Right hindlimb (tissue), 1 donor: ENCODE results near the gene GNAO1.

Source experiments
- DNase-seq: peaks from one replicate; pipeline ENCODE4 v3.0.0-alpha.2; 2018

The GNAO1 gene

DNA sequence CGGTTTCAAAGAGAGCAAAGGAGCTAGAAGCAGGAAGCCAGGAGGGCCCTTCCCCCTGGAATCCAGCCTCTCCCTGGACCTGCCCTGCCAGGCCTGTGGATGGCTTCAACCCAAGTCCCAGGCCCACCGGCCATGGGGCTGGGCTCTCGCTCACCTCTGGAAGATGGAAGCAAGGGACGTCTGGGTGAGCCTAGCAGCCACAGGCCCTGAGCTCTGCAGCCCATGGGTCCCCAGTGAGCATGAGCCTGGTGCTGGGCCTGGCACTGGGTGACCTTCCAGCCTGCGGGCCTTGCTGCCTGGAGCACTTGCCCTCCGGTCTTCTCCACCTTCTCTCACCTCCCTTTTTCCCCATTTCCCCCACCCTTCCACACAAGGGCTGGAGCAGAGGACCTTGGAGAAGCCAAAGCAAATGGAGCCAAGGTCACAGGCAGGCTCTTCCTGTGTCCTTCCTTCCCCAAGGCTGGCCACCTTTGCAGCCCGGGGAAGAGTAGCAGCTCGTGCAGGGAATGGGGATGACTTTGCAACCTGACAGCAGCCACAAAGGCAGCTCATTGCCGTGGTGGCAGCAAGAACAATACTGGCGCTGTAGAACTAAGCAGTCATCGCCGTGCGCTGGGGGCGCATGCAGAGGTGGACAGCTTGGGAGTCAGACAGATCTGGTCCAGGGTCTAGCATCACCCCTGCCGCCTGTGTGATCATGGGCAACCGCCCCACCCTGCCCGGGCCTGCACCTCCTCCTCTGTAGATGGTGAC, 147.5 kb downstream of the GNAO1 start:
- no peak for DNase-seq

DNA sequence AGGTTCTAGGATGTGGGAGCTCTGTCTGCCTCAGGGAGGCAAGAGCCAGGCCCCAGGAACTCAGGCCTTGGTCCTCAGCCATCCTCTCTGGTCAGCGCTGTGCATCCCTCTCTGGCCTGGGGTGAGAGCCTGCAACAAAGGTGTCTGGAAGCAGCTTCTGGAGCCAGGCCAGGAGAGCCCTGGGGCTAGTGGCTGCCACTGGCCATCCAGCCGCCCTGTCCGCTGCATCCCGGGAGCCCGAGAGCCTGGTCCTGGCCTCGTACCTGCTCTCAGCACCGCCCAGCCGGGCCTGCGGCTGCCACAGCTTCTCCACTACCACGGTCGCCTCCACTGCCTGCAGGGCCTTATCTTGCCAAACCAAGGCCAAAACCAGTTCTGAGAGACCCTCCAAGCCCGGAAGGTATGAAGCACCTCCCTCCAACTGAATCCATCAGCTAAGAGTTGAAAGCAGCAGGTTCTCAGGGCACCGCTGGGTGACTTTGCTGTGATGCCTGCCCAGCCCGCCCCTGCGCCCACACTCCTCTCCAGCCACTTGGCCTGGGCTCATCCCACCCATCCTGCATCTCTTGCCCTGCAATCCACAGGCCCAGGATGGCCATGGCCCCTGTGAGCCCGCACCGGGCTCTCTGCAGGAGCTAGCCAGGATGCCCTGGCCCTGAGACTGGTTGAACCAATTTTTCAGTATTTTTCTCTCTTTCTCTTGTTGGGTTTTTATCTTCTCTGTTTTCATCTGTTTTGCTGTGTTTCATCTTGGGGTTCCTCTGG, 148.3 kb downstream of the GNAO1 start:
- DNase-seq, result no peak

DNA sequence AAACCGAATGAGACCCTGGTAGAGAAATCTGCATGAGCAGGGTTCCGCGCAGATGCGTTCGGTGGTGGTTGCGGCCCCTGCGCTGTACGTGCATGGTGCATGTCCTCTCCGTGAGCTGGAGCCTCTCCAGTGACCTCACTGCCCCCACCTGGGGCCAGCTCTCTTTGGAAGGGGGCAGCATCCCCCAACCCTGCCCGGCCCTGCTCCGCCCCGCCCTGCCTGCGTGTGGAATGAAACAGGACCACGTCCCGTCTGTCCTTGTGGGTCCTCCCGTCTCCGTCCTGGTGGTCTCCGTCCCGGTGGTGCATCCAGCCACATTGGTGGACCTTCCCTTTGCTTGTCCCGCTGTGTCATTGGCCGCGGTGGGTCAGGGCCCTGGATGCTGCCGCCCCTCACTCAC, 149.1 kb downstream of the GNAO1 start:
- no peak for DNase-seq

DNA sequence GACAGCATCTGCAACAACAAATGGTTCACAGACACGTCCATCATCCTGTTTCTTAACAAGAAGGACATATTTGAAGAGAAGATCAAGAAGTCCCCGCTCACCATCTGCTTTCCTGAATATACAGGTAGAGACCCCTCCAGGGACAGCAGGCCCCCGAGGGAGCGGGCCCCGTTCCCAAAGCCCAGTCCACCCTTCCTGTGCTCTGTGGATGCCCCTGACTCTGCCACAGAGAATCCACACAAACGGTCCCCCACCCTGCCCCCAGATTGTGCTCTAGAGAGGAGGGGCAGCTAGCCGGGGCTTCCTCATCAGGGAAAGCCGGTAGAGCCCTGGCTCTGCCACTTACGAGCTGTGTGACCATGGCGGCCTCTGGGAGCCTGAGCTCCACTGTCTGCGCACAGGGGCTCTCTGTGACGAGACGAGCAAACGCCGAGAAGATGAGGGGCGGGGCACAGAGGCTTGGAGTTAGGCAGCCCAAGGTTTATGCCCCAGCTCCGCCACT, 149.6 kb downstream of the GNAO1 start:
- DNase-seq, result no peak

GRCh38 chr16:56341656-56342399, 150.5 kb downstream of the GNAO1 start:
- DNase-seq, result peak; percentile 42

DNA sequence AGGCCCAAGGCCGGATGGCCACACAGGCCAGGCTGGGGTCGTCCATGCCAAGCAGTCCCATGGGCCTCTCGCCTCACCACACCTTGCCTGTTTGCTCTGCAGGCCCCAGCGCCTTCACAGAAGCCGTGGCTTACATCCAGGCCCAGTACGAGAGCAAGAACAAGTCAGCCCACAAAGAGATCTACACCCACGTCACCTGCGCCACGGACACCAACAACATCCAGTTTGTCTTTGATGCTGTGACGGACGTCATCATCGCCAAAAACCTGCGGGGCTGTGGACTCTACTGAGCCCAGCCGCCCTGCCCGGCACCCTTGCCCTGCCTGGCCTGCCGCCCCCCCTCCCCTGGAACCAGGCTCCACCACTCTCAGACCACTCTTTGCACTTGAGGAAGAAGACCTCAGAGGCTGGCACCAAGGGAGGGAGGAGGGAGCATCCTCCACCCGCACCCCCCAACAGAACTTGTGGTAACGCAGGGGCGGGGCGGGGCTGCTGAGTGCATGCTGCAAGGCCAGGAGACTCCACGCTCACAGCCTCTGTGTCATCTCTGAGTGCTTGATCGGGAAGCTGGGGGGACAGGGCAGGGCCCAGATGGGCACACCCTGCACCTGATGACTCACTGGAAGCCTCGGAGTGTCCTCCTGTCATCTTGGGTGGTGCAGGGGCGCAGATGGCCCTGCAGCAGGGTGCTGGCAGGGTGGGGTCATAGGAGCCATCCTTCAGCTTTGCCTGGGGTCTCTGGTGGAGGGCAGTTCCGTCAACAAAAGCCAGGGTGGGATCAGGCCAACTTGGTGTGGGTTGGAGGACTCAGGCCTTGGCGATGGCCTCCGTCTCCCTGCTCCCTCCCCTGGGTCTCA, 152.6 kb downstream of the GNAO1 start:
- DNase-seq, result no peak

- DNase-seq, result no peak
Observed at GRCh38 chr16:56344518-56345405, 153.5 kb downstream of the GNAO1 start.

GRCh38 chr16:56345406-56346050, 154.2 kb downstream of the GNAO1 start:
- no peak for DNase-seq

- DNase-seq, result no peak
Observed at GRCh38 chr16:56346131-56346890, 155.0 kb downstream of the GNAO1 start.

GRCh38 chr16:56347166-56347565, 155.9 kb downstream of the GNAO1 start:
- DNase-seq, result no peak

DNA sequence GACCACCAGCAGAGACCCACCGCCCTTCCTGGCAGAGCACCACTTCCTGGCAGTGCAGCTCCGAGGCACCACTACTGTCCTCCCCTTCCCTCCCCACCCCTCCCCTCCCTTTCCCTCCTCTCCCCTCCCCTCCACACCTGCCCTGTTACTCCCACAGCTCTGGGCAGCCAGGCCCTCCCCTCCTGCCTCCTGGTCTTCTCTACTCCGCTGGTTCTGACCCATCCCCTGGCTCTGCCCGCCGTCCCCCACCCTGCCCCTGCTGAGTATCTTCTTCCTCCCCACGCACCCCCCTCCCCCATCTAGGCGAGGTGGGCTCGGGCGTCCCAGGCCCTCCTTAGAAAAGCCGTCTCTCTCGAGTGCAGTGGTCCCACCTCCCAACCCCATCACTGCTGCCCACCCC, 156.4 kb downstream of the GNAO1 start:
- no peak for DNase-seq

GRCh38 chr16:56348168-56349085, 157.1 kb downstream of the GNAO1 start:
- DNase-seq, result no peak

DNA sequence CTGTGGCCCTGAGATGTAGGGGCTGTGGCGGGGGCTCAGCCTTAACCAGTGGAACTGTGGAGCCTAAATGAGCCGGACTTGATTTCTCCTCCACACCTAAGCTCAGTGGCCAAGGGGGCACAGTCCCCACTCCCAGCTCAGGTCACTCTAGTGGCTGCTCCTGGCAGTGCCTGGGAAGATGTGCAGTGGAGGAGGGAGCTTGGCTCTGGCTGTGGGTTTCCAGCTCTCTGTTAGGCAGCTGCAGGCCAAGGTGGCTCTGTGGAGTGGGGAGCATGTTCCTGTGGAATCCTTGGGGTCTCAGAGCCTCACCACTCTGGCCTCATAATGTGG, 157.8 kb downstream of the GNAO1 start:
- DNase-seq, result no peak

- DNase-seq, result no peak
Observed at GRCh38 chr16:56349711-56350161, 158.4 kb downstream of the GNAO1 start.

DNA sequence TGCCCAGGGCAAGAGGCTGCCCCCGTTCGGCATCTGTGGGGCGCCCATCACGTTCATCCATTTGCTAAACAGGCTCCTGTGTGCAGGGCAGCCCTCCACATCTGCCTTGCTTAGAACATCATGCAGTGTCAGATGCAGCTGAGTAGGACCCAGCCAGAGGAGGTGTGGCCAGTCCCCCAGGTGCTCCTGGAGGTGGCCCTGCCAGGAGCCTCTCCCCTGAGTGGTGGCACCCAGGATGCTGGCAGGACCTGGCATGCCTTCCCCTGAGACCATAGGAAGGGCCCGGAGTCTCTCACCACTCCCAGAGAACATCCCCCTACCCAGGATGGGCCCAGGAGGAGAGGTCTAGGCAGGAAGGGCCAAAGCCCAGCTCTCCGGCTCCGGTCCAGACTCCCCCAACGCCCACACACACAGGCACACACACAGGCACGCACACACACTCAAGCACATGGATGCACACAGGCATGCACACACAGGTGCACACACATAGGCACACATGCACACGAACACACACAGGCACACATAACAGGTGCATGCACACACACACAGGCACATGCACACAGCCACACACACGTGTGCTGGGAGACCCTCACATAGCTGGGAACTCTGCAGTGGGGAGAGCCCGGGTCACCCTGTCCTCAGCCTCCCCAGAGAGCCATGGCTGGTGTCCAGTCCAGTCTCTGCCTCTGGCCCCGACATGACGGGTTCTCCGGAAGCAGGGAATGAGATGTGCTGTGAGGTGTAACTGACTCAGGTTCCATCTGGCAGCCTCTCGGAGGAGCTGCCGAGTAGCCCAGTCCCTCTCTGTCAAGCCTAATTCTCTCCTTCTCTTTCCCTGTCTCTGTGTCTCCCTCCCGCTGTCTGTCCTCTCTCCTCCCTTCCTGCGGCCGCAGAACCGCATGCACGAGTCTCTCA, 159.5 kb downstream of the GNAO1 start:
- peak; percentile 15 for DNase-seq

DNA sequence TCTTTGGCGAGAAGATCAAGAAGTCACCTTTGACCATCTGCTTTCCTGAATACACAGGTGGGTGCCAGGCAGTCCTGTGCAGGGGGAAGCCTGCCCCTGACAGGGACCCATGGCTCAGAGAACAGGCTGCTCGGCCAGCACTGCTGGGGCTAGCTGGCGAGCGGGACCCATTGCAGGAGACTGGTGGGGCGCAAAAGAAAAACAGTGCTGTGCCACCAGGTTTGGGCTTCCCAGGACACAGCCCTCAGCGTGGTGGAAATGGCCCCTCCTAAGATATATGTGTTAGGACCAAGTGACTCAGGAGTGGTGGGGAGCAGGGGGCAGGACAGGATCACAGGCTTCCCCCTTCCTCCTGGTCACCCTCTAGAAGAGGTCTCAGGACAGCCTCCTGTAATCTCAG, 160.2 kb downstream of the GNAO1 start:
- DNase-seq, result peak; percentile 3

GRCh38 chr16:56352351-56353053, 161.2 kb downstream of the GNAO1 start:
- DNase-seq, result peak; percentile 8
